ENCODE measurements around the gene SERPINA10. TPM values are rescaled to one million over a fixed set of nuclear protein-coding genes. Genes with fewer than 3 reads are reported as not detected.

SERPINA10 gene
- total and polyA plus RNA-seq, 10 of the 15 experiments (the other 5 are each of a cell fraction or from before 2014, with no cell fraction given), result not detected

DNA sequence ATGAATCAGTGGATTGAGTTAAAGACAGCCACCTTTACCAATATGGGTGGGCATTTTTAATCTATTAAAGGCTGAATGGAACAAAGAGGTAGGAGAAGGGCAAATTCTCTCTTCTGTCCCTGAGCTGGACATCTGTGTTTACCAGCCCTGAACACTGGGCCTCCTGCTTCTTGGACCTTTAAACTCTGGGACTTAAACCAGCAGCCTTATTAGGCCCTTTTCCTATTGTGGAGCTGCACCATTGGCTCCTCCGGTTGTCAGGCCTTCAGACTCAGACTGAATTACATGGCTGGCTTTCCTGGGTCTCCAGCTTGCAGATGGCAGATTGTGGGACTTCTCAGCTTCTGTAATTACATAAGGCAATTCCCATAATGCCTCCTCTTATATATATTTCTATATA lies 23.6 kb upstream of the SERPINA10 start:
- SMC1A ChIA-PET (ENCODE audit: uncharacterized antibody, unreplicated experiment), result interaction anchor here (1.2 kb wide), 1 partner anchor 12 kb away, joined by 3 read pairs; no protein-coding TSS in a partner anchor
- DNase-seq (ENCODE audit: low read depth, low spot score), result no peak
- no peak for FAIRE-seq
- H3K4me2 ChIP-seq (ENCODE audit: control insufficient read depth, insufficient read depth), result no peak overlapping the region
- CTCF ChIA-PET, result interaction anchor here (1.3 kb wide), 1 partner anchor 17 kb away, joined by 3 read pairs; no protein-coding TSS in a partner anchor
- WGBS (ENCODE audit: insufficient coverage, insufficient replicate concordance, low lambda C conversion rate, missing lambda C conversion rate), result 9% methylated on average over 1 of the region's 1 CpG
- ATAC-seq, result no peak
- POLR2A ChIA-PET, result no interaction called here
- in situ Hi-C loops (cut with MboI) (no loop called here), intact Hi-C loops (cut with micrococcal nuclease; ENCODE audit: unreplicated experiment) (no loop called here)
- H4K20me1 ChIP-seq (ENCODE audit: control insufficient read depth, insufficient read depth), result no peaks in the 10 kb centered on the region
- H2AFZ ChIP-seq (ENCODE audit: control insufficient read depth, low read depth, low read length), result no peak overlapping the region
- no peaks in the 10 kb centered on the region for H3K4me1 ChIP-seq (ENCODE audit: control insufficient read depth, insufficient read depth, low read length)
- no peaks in the 10 kb centered on the region for H3K36me3 ChIP-seq (ENCODE audit: control insufficient read depth in 2 of 2, insufficient read depth in 2 of 2, low read length in 1 of 2)
- RAD21 ChIA-PET (ENCODE audit: unreplicated experiment), result no interaction called here
- BruUV-seq (replicated peaks), result no TSS peak
- H3K27me3 ChIP-seq (replicated peaks in 1 of 2; ENCODE audit: control insufficient read depth in 2 of 2, insufficient read depth in 2 of 2, low read length in 1 of 2), result no peaks in the 10 kb centered on the region
- no peak overlapping the region for H3K4me3 ChIP-seq
- TF ChIP-seq EZH2 (IDR thresholded peaks at IDR 0.05; ENCODE audit: borderline replicate concordance, control insufficient read depth, low read depth, low read length) (no peak), MTA2 (IDR thresholded peaks at IDR 0.05; ENCODE audit: low read depth) (no peak), POLR2A (IDR thresholded peaks at IDR 0.05; ENCODE audit: low read depth, low read length) (no peak), CHD2 (IDR thresholded peaks at IDR 0.05; ENCODE audit: borderline replicate concordance, low read depth, low read length) (no peak), IKZF1 (conservative IDR thresholded peaks at IDR 0.05) (no peak), TBL1XR1 (IDR thresholded peaks at IDR 0.05; ENCODE audit: low read depth, low read length) (no peak), IRF4 (IDR thresholded peaks at IDR 0.05; ENCODE audit: low read depth, low read length) (no peak), NR2C2 (IDR thresholded peaks at IDR 0.05; ENCODE audit: borderline replicate concordance, control insufficient read depth, insufficient read length, low read depth) (no peak), TCF3 (IDR thresholded peaks at IDR 0.05; ENCODE audit: borderline replicate concordance, insufficient read depth, low read depth, low read length) (no peak)
- TF ChIP-seq, protein P1, sequence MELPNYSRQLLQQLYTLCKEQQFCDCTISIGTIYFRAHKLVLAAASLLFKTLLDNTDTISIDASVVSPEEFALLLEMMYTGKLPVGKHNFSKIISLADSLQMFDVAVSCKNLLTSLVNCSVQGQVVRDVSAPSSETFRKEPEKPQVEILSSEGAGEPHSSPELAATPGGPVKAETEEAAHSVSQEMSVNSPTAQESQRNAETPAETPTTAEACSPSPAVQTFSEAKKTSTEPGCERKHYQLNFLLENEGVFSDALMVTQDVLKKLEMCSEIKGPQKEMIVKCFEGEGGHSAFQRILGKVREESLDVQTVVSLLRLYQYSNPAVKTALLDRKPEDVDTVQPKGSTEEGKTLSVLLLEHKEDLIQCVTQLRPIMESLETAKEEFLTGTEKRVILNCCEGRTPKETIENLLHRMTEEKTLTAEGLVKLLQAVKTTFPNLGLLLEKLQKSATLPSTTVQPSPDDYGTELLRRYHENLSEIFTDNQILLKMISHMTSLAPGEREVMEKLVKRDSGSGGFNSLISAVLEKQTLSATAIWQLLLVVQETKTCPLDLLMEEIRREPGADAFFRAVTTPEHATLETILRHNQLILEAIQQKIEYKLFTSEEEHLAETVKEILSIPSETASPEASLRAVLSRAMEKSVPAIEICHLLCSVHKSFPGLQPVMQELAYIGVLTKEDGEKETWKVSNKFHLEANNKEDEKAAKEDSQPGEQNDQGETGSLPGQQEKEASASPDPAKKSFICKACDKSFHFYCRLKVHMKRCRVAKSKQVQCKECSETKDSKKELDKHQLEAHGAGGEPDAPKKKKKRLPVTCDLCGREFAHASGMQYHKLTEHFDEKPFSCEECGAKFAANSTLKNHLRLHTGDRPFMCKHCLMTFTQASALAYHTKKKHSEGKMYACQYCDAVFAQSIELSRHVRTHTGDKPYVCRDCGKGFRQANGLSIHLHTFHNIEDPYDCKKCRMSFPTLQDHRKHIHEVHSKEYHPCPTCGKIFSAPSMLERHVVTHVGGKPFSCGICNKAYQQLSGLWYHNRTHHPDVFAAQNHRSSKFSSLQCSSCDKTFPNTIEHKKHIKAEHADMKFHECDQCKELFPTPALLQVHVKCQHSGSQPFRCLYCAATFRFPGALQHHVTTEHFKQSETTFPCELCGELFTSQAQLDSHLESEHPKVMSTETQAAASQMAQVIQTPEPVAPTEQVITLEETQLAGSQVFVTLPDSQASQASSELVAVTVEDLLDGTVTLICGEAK (IDR thresholded peaks at IDR 0.05; ENCODE audit: borderline replicate concordance), result no peak
- TF ChIP-seq, protein P2, sequence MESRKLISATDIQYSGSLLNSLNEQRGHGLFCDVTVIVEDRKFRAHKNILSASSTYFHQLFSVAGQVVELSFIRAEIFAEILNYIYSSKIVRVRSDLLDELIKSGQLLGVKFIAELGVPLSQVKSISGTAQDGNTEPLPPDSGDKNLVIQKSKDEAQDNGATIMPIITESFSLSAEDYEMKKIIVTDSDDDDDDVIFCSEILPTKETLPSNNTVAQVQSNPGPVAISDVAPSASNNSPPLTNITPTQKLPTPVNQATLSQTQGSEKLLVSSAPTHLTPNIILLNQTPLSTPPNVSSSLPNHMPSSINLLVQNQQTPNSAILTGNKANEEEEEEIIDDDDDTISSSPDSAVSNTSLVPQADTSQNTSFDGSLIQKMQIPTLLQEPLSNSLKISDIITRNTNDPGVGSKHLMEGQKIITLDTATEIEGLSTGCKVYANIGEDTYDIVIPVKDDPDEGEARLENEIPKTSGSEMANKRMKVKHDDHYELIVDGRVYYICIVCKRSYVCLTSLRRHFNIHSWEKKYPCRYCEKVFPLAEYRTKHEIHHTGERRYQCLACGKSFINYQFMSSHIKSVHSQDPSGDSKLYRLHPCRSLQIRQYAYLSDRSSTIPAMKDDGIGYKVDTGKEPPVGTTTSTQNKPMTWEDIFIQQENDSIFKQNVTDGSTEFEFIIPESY (IDR thresholded peaks at IDR 0.05), result no peak
- TF ChIP-seq, protein P3, sequence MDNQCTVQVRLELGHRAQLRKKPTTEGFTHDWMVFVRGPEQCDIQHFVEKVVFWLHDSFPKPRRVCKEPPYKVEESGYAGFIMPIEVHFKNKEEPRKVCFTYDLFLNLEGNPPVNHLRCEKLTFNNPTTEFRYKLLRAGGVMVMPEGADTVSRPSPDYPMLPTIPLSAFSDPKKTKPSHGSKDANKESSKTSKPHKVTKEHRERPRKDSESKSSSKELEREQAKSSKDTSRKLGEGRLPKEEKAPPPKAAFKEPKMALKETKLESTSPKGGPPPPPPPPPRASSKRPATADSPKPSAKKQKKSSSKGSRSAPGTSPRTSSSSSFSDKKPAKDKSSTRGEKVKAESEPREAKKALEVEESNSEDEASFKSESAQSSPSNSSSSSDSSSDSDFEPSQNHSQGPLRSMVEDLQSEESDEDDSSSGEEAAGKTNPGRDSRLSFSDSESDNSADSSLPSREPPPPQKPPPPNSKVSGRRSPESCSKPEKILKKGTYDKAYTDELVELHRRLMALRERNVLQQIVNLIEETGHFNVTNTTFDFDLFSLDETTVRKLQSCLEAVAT (IDR thresholded peaks at IDR 0.05), result no peak
- no peaks in the 10 kb centered on the region for H3K79me2 ChIP-seq (ENCODE audit: control insufficient read depth, insufficient read depth, low read length)
- no peak overlapping the region for H3K27ac ChIP-seq (ENCODE audit: control insufficient read depth, insufficient read depth)
- no peak overlapping the region for H3K9ac ChIP-seq (ENCODE audit: control insufficient read depth, insufficient read depth, low read length)
- H3K9me3 ChIP-seq (replicated peaks; ENCODE audit: control insufficient read depth, insufficient read depth, low read length), result no peaks in the 10 kb centered on the region

Data from GM12878 (cell line).